HG03457 (cell line): Measurements from ENCODE around the gene SSUH2.

Source experiments
- ATAC-seq: cut with Tn5 transposase; IDR thresholded peaks from one replicate; pipeline ENCODE4 v1.9.1; 2021; ENCODE audit warnings: moderate number of reproducible peaks; ENCODE audit not compliant: unreplicated experiment

SSUH2 gene

DNA sequence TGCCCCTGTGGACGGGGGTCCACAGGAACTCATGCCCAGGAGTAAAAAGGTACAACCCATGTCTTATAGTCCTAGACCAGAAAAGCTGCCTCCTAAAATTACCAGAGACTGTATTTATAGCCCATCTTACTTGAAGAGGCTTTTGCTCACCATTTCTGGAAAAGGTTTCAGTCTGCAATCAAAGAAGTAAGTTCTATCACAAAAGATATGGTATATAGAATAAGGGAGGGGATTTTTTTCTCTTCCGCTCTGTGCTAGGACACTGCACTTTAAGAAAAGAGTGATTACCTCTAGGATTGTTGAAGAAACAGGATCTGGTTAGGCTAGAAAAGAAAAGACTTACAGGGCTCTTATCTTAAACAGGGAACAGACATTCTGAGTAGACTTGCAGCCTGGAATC lies 2.6 kb downstream of the SSUH2 start:
- ATAC-seq: no peak

DNA sequence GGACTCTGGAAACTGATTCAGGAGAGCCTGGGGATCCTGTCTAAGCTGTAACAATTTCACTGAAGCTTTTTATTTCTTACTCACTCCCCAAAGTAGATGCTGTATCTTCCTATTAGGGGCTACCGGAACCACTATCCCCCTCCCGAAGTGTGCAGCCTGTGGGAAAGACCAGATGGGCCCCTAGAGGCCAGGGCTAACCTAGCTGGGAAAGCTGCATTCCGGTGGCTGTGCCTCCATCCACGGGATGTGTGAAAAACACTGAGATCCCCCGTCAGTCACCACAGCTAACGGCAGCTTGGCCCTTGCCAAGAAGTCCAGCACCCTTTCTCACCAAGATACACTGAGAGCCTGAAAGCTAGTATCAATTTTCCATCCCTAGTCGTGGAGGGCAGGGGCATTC lies 3.1 kb downstream of the SSUH2 start:
- ATAC-seq: no peak

DNA sequence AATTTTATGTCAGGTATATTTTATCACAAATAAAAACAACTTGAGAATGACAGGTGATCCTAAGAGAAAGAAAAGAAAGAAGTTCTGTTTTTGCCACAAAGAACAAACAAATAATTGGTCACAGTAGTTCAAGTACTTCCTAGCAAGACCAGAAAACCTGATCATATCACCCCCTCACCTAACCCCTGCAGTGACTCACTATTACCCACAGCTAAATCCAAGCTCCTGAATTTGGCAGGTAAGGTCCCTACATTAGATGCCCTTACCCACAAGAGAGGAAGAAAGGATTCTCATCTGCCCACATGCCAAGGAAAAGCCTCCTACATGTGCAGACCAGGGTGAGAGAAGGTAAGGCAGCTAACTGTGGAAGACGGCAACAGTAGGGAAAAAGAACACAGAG lies 4.4 kb downstream of the SSUH2 start:
- ATAC-seq: no peak

DNA sequence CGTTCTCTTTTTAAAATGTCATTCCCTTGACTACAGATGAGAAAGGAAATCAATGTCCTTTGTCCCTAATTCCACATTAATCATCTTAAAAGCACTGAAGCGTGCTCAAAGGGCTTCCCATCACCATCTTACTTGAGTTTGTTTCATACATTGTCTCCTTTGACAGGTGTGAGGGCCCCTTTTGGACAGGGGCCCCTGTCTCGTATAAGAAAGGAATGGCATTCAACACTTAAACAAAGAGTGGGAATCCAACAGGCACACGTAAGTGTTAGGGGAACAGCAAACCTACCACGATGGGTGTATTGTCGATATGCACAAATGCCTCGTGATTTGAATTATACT lies 5.0 kb downstream of the SSUH2 start:
- no peak for ATAC-seq

DNA sequence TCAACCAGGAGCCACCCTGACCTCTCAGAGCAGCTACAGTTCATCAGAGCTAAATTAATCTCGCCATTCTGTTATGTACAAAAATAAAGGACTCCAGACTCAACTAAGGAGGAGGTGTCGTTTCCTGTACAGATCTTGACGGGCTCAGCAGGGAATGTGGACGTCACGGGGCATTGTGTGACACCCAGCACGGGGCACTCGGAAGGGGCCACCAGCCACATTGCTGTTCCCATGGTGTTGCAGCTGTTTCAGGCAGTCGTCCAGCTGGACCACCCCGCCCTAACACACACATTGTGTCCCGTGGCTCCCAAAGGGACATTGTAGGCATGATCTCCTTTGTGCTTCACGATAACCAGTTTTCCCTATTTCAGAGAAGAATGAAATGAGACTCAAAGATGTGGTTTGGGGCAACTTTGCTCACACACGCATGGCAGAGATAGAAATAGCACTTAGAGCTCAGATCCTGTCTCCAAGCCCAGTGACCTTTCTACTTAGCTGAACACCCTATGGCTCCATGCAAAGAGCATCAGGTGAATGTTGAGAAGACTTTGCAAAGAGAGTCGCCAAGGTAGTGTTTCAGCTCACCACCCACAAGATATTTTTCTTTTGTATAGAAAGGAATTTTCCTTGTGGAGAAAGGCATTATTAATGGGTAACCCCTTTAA lies 5.5 kb downstream of the SSUH2 start:
- no peak for ATAC-seq

DNA sequence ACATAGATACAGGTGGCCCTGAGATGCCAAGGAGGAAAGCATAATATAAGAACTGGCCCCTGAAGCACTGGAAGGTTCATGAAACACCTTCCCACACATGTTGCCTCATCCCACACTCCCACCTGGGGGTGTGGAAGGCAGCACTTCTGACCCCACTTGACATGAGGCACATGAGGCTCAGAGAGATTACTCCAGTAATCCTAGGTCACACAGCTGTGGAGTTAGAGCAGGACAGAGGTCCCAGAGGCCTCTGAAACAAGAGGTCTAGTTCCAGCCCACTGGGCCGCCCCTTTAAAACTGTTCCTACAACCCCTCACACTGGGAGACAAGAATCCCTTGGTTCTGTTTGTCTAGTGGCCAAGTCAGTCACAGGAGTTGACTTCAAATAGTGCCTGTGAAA lies 7.2 kb downstream of the SSUH2 start:
- ATAC-seq: no peak

DNA sequence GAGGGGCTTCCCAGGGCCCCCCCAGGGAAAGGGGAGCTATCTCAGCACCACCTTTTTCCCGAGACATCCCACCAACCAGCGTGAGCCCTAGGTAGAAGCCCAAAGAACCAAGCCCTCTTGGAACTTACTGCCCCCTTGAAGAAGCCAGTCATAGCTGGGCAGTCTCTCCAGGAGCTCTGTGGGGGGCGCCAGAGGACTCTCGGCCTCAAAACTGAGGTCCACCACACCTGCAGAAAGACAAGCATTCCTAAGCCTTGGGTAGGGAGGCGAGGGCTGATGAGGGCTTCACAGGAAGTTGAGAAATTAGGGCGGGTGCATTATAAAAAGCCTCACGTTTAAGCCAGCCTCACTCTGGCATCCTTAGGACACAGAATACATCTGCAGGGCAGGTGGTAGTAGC lies 9.0 kb downstream of the SSUH2 start:
- no peak for ATAC-seq

DNA sequence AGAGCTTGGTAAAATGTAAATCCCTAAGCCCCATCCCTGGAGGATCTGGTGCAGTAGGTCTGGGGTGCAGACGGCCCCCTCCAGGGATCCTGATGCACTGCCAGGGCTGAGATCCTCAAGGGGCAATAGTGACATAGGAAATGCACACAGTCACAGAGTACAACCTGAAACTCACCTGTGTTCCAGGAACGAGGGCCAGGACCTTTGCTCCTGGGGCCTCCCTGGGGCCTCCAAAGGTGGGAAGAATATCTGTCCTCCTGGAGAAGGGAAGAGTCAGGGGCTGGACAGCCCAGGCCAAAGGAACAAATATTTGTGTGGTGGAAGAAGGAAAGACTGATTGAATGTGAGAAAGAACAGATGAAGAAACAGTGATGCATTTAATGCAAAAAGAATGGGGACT lies 9.5 kb downstream of the SSUH2 start:
- no peak for ATAC-seq

DNA sequence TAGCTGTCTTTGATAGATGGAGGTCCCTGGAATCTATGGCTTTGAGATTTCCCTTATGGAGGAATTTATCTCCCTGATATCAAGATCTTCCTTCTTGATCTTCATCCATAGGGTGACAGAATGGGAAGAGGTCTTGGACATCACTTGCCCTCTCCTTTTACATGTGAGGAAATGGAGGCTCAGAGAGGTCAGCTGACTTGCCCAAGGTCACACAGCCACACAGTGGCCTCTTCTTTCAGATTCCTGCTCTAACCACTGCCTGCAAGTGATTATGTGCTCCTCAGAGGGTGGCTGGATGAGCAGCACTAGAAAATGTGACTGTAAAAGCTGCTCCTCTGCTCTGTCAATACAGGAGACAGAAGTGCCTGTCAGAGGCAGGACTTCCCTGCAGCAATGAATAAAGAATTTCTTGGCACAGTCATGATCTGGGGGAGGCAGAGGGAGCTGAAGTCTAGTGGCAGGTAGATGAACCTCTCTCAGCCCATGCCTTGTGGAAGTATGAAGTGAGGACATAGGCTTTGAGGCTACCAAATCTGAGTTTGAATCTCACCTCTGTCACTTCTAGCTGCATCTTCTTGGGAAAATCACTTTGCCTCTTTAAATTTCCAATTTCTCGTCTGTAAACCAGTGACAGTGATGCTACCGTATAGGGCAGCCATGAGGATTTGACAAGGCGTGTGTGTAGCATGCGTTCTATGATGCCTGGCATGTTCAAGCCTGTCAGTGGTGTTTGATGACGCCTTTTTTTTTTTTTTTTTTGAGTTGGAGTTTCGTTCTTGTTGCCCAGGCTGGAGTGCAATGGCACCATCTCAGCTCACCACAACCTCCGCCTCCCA lies 12.0 kb downstream of the SSUH2 start:
- ATAC-seq: no peak

DNA sequence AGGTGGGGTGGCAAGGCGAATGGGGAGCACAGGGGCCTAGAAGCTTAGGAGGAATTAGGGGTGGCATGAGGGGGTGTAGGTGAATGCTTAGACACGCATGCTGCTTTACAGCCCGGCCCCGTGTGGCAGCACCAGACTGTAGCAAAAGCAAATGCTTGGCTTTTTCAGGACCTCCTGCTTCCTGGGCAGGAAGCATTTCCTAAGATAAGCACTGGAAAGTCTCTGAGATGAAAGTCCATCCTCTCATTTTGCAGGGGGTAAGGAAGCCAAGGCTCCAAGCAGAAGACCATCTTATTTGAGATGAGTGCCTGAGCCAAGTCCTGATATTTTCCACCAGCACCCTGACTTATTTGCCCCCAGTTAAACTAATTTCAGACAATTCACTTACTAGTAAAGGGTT lies 12.9 kb downstream of the SSUH2 start:
- no peak for ATAC-seq

DNA sequence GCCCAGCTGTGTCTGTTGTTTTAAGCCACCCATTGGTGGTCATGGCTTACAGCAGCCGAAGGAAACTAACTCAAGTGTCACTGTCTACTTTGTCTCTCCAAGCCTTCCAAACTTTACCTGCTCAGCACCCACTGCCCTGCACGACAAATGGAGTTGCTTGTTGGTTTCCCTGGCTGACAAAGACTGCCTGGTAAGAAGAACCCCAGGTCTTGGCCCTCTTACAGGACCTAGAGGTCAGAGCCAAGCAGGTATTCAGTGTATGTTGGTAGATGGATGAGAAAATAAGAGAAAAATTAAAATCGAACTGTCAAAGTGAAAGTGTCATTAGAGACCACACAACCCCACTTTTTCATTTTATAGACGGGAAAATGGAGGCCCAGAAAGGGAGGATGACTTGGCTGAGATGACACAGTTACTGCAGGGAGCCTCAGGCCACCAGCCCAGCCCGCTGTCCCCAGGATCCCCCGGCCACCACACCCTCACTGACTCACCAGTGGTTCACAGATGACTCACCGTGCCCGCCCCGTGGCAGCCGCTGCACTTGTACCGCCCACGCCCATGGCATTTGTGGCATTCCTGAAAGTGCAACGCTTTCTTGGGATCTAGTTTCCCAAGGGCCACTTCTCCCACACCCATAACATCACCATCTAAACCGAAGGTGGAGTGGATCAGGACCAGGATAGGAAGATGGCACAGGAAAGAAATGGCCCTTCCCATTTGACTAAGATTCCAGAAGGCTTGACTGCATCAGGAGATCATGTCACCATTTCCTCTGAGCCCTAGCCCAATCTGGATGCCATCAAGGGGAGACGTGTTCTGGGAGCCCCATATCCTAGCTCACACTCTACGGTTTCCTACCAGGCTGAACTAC lies 15.2 kb downstream of the SSUH2 start:
- no peak for ATAC-seq

DNA sequence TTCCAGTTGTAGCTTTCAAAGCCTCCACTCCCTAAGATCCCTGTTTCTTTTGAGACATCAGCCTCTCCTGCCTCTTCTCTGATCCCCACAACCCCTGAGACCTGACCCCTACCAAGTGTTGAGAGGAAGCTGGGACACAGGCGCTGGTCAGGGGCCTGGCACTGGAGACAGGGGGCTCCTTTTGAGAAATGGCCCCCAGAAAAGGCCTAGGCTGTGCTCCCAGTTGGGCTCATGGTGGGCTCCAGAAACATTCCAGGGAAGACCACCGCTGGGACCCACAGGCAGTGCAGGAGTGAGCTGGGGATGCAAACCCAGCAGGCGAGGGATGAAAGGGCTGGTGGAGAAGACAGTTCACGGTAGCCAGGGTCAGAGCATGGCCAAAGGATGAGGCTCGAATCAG lies 16.6 kb downstream of the SSUH2 start:
- no peak for ATAC-seq

DNA sequence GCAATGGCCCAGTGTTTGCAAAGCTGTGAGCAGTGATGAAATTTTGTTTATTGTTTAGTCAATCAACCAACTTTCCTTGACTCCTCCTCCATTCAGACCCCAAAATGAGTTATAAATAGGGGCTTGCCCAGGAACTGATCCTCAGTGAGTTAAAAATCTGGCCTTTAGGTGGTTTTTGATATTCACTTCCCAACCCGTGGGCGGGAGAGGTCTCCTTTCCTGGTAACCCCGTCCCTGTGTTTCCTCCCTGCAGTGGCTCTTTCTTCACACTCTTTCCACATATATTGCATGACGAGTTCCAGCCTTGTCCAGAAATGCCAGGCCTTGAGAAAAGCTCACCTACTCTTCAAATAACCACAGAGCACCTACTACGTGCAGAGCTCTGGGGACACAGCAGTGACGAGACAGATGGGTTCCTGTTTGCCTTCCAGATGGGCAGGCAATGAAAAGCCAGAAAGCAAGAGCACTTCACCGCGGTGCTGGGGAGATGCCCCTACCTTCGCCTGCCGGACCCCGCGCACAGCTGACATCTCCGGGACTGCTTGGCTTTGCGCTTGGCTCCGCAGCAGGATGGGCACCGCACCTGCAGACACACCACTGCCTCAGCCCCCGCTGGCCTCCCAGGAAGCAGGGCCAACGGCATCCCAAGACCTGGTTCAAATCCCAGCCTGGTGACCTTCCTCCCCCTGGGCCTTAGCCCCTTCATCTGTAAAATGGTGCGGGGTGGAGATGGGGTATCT lies 17.2 kb downstream of the SSUH2 start:
- ATAC-seq: no peak

DNA sequence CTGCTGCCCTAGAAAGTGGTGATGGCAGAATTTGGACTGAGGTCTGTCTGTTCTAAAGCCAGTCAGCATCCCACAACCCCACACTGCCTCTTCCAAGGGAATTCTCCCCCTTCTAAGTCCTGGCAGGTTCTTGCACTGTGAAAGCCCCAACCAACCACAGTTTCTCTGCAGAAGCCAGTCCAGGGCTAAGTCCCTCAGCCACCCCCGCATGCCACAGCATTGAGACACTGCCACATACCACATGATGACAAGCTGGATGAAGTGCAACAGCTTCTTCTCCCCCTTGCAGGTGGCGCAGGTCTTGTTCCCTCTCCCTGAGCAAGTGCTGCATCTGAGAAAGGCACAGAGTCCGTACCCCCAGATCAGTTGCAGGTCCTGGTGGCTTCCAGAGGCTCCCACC lies 18.6 kb downstream of the SSUH2 start:
- ATAC-seq: no peak

DNA sequence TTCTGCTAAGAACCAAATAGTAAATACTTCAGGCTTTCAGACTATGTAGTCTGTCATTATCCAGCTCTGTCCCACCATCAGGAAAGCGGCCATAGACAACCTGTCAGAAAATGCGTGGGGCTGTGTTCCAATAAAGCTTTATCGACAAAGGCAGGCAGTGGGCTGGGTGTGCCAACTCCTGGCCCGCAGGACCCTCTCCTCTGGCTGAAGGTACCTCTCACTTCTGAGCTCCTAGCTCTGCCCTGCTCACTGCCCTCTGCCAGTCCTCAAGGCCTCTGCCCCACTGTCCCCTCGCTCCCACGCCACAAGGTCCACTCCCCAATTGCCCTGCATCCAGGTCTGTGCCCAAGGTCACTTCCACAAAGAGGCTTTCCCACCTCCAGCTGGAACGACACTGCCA lies 20.0 kb downstream of the SSUH2 start:
- no peak for ATAC-seq

DNA sequence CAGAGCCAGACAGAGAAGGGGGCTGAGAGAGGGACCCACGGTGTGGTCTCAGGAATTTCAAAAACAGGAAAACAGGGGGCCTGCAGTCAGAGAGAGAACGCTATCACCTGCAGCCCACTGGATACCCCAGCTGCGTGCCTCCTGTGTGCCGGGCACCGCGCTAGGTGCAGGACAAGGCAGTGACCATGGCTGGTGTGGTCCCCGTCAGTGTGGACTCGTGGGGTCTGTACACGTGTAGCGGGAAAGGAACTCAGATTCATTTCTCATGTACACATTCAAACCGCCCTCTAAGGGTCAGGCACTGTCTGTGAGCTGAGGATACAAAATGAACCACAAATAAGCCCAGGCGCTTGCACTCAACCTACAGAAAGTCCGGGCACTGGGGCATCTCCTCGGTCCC lies 20.9 kb downstream of the SSUH2 start:
- ATAC-seq: no peak

DNA sequence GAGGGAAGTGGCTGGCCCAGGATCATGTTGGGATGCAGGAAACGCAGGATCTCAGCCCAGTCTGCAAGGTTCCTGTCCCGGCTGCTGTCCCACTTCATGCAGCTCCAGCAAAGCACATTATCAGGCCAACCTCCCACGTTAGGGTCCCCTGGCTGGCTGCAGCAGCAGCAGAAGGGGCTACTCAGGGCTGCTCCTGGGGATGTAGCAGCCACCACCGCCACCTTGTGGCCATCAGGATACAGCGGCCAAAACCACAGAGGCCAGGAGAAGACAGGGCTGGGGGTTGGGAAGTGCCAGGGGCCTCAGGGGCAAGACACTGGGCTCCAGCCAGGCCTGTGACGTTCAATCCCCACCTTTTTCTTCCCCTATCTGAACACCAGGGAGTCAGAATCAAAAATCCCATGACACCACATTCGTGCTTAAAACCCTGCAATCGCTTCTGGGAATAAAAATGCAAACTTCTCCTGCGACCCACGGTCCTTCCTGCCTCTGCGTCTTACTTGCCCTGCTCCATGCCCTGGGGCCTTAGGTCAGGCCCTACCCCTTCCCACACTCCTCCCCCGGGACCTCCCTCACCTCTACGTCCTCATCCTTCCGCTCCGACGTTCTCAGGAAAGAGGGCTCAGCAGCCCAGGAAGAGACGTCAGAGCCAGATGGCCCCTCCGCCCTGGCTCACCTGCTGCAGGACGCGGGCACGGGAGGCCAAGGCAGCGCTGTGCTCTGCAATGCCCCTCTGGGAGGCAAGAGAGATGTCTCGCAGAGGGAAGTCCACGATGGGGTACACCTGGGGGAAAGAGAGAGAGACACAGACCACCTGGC lies 21.5 kb downstream of the SSUH2 start:
- peak; percentile 95 for ATAC-seq

DNA sequence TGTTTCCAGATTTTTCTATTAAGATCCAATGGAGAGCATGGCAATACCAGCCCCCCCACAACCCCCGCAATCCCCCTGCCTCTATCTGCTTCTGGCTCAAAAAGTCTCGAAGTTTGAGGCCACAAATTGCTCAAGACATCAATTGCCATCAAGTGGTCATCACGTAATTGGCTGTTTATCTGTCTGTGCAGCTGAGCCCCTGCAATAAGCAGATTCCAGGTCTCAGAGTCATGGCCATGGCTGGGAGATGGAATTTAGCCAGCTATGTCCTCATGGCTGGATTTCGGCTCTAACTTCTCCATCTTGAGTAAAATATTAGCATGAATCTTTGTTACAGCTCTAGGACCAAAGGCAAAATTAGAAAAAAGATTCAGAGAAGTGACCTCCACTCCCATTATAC lies 22.7 kb downstream of the SSUH2 start:
- no peak for ATAC-seq

DNA sequence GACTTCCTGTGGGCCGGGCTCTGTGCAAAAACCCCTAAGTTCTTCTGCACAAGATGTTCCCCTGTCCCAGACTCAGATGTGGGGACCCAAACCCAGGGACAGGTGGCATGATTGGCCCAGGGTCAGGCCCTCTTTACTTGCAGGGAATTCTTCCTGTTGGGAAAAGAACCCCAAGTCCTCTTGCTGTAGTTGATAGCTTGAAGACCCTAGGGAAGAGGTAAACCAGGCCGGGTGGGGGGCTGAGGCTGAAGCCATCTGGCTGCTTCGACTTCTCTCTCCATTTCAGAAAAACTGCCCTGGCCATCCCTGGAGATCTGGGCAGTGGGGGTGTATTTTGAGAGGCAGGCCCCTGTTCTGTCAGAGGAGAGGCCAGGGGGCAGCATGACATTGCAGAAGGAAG lies 23.5 kb downstream of the SSUH2 start:
- ATAC-seq: no peak

DNA sequence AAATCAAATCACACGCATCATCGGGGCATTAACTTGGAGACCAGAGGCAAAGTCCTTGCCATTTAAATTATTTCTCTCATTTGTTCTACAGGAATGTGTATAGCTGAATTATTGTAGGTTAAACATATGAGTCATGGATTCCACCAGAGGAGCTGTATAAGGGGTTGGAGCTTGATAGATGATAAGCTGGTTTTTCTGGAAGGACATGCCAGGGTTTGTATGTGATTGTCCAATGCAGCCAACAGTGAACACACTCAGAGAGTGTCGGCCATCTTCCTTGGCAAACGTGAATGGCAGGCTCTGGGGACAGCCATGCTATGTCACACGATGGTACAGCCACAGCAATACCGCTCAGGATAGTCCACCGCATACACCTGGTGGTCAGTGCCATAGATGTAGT lies 25.1 kb downstream of the SSUH2 start:
- ATAC-seq: no peak
